HG03460 (cell line): ENCODE measurements around the gene CNTN5.

Experiments used
- ATAC-seq: cut with Tn5 transposase; IDR thresholded peaks from one replicate; pipeline ENCODE4 v1.9.1; 2021; ENCODE audit not compliant: unreplicated experiment

Gene CNTN5

DNA sequence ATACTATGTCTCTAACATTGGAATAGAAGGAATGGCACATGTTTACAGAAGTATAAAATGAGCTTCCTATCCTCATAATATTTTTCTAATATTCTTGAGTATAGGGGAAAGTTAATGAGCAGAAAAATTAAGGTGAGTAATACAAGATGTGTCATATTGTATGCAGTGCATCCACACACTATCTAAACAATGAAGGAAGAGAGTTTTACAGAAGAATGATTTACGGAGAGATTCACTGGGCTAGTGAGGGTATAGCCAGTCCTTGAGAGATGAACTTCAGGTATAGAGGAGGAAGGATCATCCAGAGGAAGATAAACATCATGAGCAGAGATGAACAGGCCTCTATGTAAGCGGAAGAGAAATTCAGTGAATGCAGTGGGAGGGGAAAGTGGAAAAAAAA lies 569.0 kb downstream of the CNTN5 start:
- ATAC-seq = no peak

DNA sequence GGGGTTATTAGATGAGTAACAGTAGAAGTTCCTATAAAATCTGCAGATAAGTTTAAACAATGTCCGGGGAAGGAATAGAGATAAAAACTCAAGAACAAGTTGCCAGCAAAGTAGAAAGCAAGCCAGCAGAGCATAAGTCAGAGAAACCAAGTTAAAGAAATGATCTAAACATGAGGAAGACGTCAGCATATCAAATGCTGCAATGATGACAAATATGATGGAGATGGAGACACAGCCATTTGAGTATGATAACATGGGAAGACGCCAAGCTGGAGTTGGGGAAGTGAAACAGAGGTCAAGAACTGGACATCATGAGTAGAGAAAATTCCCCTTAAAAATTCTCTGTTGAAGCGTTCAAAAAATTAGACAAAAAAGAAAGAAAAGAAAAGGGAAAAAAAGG lies 571.5 kb downstream of the CNTN5 start:
- ATAC-seq = no peak

DNA sequence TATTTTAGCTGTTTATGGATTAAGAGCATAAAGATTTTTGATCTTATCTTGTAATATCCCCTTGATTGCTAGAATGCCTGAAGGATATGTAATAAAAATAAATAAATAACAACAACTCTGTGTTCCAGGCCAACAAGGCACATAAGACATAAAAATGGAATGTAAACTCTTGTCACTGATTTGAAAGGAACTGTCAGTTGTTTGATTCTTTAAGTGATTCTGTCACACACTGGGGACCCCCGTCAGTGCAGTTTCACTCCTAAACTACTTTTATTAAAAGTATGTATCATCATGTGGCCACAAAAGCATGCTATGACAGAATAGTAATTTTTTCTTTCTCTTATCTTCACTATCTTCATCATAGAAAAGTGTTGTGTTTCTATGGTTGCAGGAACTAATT lies 572.4 kb downstream of the CNTN5 start:
- ATAC-seq = no peak

GRCh38 chr11:99601179-99601578 lies 580.4 kb downstream of the CNTN5 start:
- peak; percentile 64 for ATAC-seq

GRCh38 chr11:99614352-99614751 lies 593.6 kb downstream of the CNTN5 start:
- ATAC-seq = no peak

GRCh38 chr11:99630629-99631028 lies 609.9 kb downstream of the CNTN5 start:
- no peak for ATAC-seq

DNA sequence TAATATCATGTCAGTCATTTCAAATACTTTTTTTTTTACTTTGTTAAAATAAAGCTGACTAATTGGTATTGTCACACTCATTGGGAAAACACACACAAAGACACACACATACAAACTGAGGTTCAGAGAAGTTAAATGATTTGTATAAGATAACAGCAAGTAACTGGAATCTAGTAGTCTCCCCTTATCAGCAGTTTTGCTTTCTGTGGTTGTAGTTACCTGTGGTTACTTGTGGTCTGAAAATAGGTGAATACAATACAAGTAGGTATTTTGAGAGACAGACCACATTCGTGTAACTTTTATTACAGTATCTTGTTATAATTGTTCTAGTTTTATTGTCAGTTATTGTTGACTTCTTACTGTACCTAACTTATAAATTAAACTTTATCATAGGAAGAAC lies 610.9 kb downstream of the CNTN5 start:
- no peak for ATAC-seq

- no peak for ATAC-seq
Measured at GRCh38 chr11:99632969-99633368, 612.2 kb downstream of the CNTN5 start.

GRCh38 chr11:99634581-99634980 lies 613.8 kb downstream of the CNTN5 start:
- no peak for ATAC-seq

DNA sequence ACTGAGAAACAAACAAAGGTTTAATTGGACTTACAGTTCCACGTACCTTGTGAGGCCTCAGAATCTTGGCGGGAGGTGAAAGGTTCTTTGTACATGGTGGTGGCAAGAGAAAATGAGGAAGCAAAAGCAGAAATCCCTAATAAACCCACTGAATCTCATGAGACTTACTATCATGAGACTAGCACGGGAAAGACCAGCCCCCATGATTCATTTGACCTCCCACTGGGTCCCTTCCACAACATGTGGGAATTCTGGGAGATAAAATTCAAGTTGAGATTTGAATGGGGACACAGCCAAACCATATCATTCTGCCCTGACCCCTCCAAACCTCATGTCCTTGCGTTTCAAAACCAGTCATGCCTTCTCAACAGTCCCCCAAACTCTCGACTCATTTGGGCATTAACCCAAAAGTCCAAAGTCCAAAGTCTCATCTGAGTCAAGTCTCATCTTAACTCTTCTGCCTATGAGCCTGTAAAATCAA lies 617.4 kb downstream of the CNTN5 start:
- ATAC-seq = no peak

DNA sequence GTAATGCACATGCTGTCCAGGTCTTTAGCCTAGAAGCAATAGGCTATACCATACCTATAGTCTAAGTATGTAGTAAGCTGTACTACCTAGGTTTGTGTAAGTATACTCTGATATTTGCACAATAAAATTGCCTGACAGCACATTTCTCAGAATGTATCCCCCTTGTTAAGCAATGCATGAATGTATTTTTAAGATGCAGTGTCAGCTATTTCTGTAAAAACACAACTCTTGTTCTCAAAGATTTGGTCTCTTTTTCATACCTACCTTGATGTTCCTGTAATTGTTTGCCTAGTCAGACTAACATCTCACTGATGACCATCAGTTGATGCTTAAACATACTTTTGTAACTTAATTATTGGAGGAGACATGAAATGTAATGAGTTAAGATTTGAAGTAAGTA lies 619.9 kb downstream of the CNTN5 start:
- ATAC-seq = no peak

GRCh38 chr11:99645934-99646333 lies 625.2 kb downstream of the CNTN5 start:
- ATAC-seq = no peak

- no peak for ATAC-seq
Measured at GRCh38 chr11:99670067-99670676, 649.4 kb downstream of the CNTN5 start.

GRCh38 chr11:99671808-99672409 lies 651.2 kb downstream of the CNTN5 start:
- no peak for ATAC-seq

GRCh38 chr11:99676292-99676691 lies 655.5 kb downstream of the CNTN5 start:
- no peak for ATAC-seq

DNA sequence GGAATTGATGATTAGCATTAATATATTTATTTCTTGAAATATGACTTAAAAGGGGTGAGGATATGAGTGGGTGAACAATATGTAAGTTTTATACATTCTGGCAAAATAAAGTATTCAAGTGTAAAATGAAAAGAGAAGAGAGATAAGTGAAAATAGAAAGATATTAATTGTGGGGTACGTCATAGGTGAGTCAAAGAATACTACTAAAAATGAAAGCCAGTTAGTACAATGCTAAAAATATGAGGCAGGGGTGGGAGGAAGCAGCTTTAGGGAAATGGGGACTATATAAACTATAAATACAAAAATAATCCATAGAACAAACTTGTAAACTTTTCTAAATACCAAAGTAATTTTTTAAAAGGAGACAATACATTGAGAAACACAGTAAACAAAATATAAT lies 661.4 kb downstream of the CNTN5 start:
- no peak for ATAC-seq

- no peak for ATAC-seq
Measured at GRCh38 chr11:99682646-99683045, 661.9 kb downstream of the CNTN5 start.

DNA sequence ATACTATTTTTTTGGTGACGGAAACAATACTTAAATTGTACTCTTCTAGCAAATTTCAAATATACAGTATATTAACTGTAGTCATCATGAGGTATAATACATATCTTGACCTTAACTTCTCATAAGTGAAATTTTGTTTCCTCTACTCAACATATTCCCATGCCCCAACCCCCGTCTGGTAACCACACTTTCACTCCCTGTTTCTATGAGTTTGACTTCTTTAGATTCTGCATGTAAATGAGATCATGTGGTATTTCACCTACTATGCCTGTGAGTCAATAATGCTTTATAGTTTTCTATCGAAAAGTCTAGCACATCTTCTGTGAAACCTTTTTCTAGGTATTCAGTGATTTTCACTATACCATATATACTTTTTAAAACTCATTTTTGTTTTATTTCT lies 663.2 kb downstream of the CNTN5 start:
- ATAC-seq = no peak

DNA sequence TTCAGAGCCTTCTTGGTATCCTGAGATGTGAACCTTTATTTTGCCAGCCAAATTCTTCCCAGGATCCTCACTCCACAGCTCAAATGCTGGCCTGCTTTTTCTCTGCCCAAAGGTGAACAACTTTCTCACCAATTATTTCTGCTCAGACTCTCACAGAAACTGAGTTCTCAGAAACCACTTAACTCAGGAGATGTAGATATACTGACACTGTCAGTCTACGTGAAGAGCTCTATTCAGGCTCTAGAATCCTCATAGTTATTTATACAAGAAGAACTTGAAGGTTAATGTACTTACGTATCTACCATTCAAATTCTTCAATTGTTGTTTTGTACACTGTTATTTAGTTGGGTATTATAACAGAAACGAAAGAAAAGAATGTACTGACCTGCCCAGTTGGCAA lies 666.1 kb downstream of the CNTN5 start:
- ATAC-seq = no peak

GRCh38 chr11:99687320-99687719 lies 666.6 kb downstream of the CNTN5 start:
- no peak for ATAC-seq

DNA sequence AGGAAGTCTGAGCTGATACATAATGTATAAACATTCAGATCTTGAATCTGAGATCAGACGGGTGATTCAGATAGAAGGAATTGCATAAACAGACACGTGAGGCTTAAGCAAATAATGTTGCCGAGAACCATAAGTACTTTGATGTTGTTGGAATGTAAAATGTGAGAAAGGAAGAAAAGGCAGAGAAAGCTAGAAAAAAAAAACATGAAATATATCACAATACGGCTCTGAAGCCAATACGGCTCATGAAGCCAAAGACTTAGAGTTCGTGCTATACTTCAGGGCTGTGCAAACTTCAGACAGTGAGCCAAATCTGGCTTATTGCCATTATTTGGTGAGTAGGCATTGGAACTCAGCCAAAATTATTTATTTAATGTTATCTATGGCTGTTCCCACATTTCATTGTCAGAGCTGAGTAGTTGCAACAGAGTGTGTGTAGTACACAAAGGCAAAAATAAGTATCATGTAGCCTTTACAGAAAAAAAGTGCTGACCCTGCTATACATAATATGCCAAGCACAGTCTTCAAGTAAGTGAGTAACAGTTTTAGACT lies 673.3 kb downstream of the CNTN5 start:
- ATAC-seq = no peak

DNA sequence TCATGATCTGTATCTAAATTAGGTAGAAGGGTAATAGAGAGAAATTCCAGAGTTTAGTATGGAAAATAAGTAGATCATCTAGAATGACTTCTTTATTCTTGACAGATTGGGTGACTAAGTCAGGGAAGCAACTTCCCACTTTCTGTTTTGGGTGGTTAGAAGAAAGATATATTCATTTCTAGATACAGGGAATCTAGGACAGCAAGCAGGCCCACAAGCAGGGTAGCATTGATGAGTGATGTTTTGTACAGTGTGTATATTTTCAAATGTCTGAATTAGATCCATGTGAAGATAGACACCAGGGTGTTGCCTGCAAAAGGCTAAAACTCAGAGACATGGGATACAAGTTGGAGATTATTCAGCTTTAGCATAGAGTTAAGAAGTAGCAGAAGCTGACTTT lies 674.4 kb downstream of the CNTN5 start:
- no peak for ATAC-seq

DNA sequence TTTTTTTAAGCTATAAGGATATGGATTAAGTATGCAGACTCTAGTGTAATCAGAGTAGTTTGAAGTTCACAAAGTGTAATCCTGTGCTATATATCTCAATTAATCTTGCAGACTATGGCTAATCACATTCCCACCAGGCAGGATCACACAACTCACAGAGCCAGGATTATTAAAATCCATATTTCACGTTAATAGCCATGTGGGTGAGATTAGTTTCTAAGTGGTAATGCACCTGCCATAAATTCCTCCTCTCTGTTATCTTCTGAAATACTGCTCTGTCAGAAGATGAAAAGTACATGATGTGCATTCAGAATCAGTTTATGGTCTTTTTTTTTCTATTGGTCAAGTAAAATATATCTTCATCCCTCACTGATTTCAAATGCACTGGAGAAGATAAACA lies 686.1 kb downstream of the CNTN5 start:
- ATAC-seq = no peak
